ENCODE measurements around the gene ETFRF1.

DNA sequence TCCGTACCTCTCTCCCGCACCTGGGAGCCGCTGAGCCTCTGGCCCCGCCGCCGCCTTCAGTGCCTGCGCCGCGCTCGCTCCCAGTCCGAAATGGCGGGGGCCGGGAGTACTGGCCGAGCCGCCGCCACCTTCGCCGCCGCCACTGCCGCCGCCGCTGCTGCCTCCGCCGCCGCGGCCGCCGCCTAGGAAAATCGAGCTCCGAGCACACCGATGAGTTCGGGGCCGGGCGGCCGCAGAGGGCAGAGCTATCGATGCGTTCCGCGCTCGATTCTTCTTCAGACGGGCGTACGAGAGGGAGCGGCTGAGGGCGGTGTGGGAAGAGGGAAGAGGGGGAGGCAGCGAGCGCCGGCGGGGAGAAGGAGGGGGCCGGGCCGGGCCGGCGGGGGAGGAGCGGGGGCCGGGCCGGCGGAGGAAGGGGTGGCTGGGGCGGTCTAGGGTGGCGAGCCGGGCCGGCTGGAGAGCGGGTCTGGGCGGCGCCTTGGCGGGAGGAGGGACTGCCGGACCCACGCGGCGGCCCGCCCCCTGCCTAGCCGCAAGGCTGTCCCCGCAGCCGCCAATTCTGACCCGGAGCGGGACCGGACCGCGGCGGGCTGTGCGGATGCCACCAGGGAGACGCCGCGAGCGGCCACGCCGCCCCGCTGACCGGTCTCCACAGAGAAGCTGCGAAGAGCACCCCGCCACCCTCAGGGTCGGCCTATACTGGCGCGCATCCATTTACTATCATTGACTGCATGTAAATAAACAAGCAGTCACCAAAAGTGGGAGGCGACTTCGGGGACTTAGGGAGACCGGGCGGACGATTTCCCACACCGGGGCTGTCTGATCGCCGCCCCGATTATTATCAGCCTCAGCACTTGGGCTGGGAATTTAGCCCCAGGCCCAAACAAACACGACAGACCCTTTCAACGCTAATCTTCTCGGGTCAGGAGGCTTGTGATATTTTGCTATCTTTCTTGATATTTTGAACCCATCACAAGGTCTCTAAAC lies 56.0 kb downstream of the ETFRF1 start, which contains the start of gene KRAS:
- TF ChIP-seq, protein P1, sequence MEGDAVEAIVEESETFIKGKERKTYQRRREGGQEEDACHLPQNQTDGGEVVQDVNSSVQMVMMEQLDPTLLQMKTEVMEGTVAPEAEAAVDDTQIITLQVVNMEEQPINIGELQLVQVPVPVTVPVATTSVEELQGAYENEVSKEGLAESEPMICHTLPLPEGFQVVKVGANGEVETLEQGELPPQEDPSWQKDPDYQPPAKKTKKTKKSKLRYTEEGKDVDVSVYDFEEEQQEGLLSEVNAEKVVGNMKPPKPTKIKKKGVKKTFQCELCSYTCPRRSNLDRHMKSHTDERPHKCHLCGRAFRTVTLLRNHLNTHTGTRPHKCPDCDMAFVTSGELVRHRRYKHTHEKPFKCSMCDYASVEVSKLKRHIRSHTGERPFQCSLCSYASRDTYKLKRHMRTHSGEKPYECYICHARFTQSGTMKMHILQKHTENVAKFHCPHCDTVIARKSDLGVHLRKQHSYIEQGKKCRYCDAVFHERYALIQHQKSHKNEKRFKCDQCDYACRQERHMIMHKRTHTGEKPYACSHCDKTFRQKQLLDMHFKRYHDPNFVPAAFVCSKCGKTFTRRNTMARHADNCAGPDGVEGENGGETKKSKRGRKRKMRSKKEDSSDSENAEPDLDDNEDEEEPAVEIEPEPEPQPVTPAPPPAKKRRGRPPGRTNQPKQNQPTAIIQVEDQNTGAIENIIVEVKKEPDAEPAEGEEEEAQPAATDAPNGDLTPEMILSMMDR (IDR thresholded peaks at IDR 0.05; ENCODE audit: low read length), result no peak
- TF ChIP-seq EZH2 (IDR thresholded peaks at IDR 0.05; ENCODE audit: borderline replicate concordance, low read length), result no peak
